Subcutaneous adipose tissue (tissue), 4 donors: ENCODE results near the gene MARK2. TPM values are rescaled to one million over a fixed set of nuclear protein-coding genes. Genes with fewer than 3 reads are reported as not detected.

Experiments
- small RNA-seq: library from RNA; depleted of rRNA; stranded (forward); fragments of <200 nt; gene quantifications from one replicate; pipeline ENCODE3, GENCODE V24; 2016
- total RNA-seq, 4 donors: library from RNA; depleted of rRNA; stranded (reverse); fragments of >200 nt; gene quantifications; one replicate each; pipeline ENCODE4 v1.1.0, GENCODE V29; 2016
- TF ChIP-seq, protein P1 (sequence below): fragments of 450-650 bp; IDR thresholded peaks from one replicate; pipeline ENCODE4 v1.5.1; 2016; ENCODE audit warnings: low read depth, mild to moderate bottlenecking, control low read depth, antibody characterized with exemption, moderate library complexity

Gene MARK2
- total RNA-seq, 4 donors from 2014 or later, result 9.9 to 16.4 (median 13.3) TPM

DNA sequence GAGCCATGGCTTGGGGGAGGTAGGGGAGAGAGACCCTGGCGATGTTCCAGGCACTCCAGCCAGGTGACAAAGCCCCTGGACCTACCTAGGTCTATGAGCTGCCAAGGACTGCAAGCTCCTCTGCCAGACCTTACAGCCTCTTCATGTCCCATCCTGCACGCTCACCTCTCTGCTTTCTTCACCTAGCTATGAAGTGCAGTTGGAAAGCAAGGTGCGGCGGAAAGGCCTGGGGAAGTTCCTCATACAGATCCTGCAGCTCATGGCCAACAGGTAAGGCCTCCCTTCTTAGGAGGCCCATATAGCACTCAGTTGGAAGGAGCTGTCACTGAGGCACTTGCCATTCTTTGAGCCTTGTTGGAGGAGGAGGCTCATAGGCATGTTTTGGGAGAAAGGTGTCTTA lies 113.7 kb downstream of the MARK2 start:
- TF ChIP-seq, protein P1, sequence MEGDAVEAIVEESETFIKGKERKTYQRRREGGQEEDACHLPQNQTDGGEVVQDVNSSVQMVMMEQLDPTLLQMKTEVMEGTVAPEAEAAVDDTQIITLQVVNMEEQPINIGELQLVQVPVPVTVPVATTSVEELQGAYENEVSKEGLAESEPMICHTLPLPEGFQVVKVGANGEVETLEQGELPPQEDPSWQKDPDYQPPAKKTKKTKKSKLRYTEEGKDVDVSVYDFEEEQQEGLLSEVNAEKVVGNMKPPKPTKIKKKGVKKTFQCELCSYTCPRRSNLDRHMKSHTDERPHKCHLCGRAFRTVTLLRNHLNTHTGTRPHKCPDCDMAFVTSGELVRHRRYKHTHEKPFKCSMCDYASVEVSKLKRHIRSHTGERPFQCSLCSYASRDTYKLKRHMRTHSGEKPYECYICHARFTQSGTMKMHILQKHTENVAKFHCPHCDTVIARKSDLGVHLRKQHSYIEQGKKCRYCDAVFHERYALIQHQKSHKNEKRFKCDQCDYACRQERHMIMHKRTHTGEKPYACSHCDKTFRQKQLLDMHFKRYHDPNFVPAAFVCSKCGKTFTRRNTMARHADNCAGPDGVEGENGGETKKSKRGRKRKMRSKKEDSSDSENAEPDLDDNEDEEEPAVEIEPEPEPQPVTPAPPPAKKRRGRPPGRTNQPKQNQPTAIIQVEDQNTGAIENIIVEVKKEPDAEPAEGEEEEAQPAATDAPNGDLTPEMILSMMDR, result no peak

DNA sequence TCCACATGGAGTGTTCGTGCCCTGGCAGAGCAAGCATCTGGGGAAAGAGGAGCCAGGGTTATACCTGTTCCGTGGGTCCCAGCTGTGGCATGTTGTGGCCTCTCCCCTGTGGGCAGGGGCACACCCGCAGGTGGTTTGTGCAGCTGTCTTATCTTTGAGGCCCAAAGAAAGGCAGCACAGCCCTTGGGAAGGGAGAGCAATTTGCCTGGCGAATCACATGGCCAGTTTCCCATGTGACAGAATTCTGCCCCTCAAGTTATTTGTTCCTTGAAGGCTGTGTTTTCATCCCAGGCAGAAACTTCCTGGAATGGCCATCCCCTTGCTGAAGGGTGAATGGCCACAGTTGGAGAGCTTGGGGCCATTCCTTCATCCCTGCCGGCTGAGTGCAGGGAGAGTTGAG lies 119.1 kb downstream of the MARK2 start:
- TF ChIP-seq, protein P1, result no peak

Small RNA genes lying within 50 kb of the gene (small RNA-seq; reads per million reads assigned to genes)
- gene AP006289.1 (not detected), gene RN7SL596P (not detected), gene RNU6-1306P (not detected)

Other genes starting within 250 kb of the MARK2 start
- gene PLAAT3, start 224.7 kb upstream of the MARK2 start, total RNA-seq, result 100 to 1,000 TPM; 278 to 514 (median 407) TPM
- gene ATL3, start 167.7 kb upstream of the MARK2 start, total RNA-seq, result 100 to 1,000 TPM in 3 of 4 donors, 10 to 100 TPM in 1; 83.5 to 172 (median 118) TPM
- gene RTN3, start 157.6 kb upstream of the MARK2 start, total RNA-seq, result 100 to 1,000 TPM; 179 to 283 (median 224) TPM
- 10 to 100 TPM in 2 of 4 donors, 1 to 10 TPM in 2; 5.1 to 16.2 (median 8.7) TPM for gene ZFTA, start 70.3 kb upstream of the MARK2 start, total RNA-seq
- gene SPINDOC, start 25.7 kb upstream of the MARK2 start, total RNA-seq, result 1 to 10 TPM; 4.6 to 7.3 (median 5.0) TPM
- under 1 TPM in 1 of 4 donors, not detected in 3; 0.88 TPM for gene RCOR2, start 78.1 kb downstream of the MARK2 start, total RNA-seq
- 10 to 100 TPM in 1 of 4 donors, 1 to 10 TPM in 3; 4.6 to 11.2 (median 7.4) TPM for gene NAA40, start 99.9 kb downstream of the MARK2 start, total RNA-seq
- gene COX8A, start 135.5 kb downstream of the MARK2 start, total RNA-seq, result 100 to 1,000 TPM; 299 to 526 (median 371) TPM
- gene OTUB1, start 147.3 kb downstream of the MARK2 start, total RNA-seq, result 10 to 100 TPM; 41.6 to 49.1 (median 44.4) TPM
- gene FLRT1, start 196.8 kb downstream of the MARK2 start, total RNA-seq, result under 1 TPM in 1 of 4 donors, not detected in 3; 0.22 TPM